Vagina (tissue), 2 donors: ENCODE results near the gene ZNF484. TPM values are rescaled to one million over a fixed set of nuclear protein-coding genes. Genes with fewer than 3 reads are reported as not detected.
"Not testable (repeated sequence)": the region's sequence is repeated elsewhere in the genome, so short reads cannot be mapped to it uniquely, and the experiment has no call there.

Experiments used
- DNase-seq, 2 donors: peaks; one replicate each; pipeline ENCODE4 v3.0.0-alpha.2; 2017; ENCODE audit errors: extremely low spot score in 2 of 2
- H3K27ac ChIP-seq: fragments of 200-600 bp; sonication (generic); one replicate; pipeline ENCODE4 v1.5.1; 2019
- H3K27me3 ChIP-seq: fragments of 200-600 bp; sonication (generic); one replicate; pipeline ENCODE4 v1.5.1; 2019
- H3K36me3 ChIP-seq, 2 donors: fragments of 200-600 bp; sonication (generic); one replicate each; pipeline ENCODE4 v1.5.1; 2017 to 2019
- H3K4me1 ChIP-seq: fragments of 200-600 bp; sonication (generic); one replicate; pipeline ENCODE4 v1.5.1; 2019
- H3K4me3 ChIP-seq, 2 donors: fragments of 200-600 bp; sonication (generic); 1 replicate in 1 of 2; 2 replicates in 1 of 2; pipeline ENCODE4 v1.5.1; 2016 to 2019
- H3K9me3 ChIP-seq: fragments of 200-600 bp; sonication (generic); one replicate; pipeline ENCODE4 v1.5.1; 2019
- POLR2A ChIP-seq, 2 donors: fragments of 450-650 bp; IDR thresholded peaks; one replicate each; pipeline ENCODE4 v1.6.1; 2017; ENCODE audit warnings: antibody characterized with exemption in 2 of 2, mild to moderate bottlenecking in 2 of 2, moderate library complexity in 2 of 2
- POLR2AphosphoS5 ChIP-seq, 2 donors: sonication (generic); formaldehyde crosslinking; IDR thresholded peaks; one replicate each; pipeline ENCODE4 v1.9.0; 2017; ENCODE audit warnings: antibody characterized with exemption in 2 of 2, mild to moderate bottlenecking in 2 of 2, low read depth in 1 of 2; ENCODE audit not compliant: insufficient read depth in 1 of 2
- intact Hi-C: fragments of 100-400 bp; cut with DNase I; formaldehyde crosslinking; loops from one replicate; pipeline ENCODE4 v1.15.1; 2023
- total RNA-seq: library from RNA; depleted of rRNA; stranded (reverse); fragments of >200 nt; gene quantifications from one replicate; pipeline ENCODE4 v1.2.3, GENCODE V29; 2016
- TF ChIP-seq, protein P1 (sequence below), 3 experiments: fragments of 450-650 bp in 2 of 3; fragments of 200-600 bp in 1 of 3; sonication (generic) in 1 of 3; IDR thresholded peaks; one replicate each; pipeline ENCODE4 v1.5.1; 2017 to 2019; ENCODE audit warnings: antibody characterized with exemption in 3 of 3, mild to moderate bottlenecking in 2 of 3, moderate library complexity in 2 of 3

The ZNF484 gene
- total RNA-seq, 1 donor from 2014 or later: 14.0 TPM

GRCh38 chr9:92864152-92864551 is 13.7 kb downstream of the ZNF484 start:
- H3K4me1 ChIP-seq: no peaks in the 10 kb centered on the region
- no peak overlapping the region for H3K27ac ChIP-seq
- H3K27me3 ChIP-seq: no peaks in the 10 kb centered on the region
- H3K9me3 ChIP-seq: no peaks in the 10 kb centered on the region
- intact Hi-C loops: no loop called here
- DNase-seq: no peak
- TF ChIP-seq, protein P1, sequence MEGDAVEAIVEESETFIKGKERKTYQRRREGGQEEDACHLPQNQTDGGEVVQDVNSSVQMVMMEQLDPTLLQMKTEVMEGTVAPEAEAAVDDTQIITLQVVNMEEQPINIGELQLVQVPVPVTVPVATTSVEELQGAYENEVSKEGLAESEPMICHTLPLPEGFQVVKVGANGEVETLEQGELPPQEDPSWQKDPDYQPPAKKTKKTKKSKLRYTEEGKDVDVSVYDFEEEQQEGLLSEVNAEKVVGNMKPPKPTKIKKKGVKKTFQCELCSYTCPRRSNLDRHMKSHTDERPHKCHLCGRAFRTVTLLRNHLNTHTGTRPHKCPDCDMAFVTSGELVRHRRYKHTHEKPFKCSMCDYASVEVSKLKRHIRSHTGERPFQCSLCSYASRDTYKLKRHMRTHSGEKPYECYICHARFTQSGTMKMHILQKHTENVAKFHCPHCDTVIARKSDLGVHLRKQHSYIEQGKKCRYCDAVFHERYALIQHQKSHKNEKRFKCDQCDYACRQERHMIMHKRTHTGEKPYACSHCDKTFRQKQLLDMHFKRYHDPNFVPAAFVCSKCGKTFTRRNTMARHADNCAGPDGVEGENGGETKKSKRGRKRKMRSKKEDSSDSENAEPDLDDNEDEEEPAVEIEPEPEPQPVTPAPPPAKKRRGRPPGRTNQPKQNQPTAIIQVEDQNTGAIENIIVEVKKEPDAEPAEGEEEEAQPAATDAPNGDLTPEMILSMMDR (IDR thresholded peaks at IDR 0.05): no peak
- TF ChIP-seq POLR2AphosphoS5 (IDR thresholded peaks at IDR 0.05; ENCODE audit: insufficient read depth in 1 of 2, low read depth in 1 of 2) (no peak), POLR2A (IDR thresholded peaks at IDR 0.05) (no peak)
- peaks cover 0 to 21% of the 10 kb centered on the region in 2 donors for H3K36me3 ChIP-seq
- H3K4me3 ChIP-seq: no peak overlapping the region

DNA sequence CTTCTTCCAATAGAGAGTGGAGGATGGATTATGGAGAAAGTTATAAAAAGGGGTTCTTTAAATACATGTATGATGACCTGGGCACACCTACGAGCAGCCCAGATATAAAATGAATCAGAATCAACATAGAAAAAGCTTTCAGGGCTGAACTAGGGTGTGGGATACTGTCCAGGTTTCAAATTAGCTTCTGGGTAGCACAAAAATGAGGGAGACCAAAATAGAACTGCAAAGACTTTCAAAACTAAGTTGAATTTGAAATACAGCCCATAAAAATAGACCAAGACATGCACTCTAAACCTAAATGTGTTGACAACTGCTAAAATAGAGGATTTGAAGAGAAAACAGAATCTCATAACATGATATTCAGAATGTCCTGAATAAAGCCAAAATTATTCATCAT is 17.0 kb downstream of the ZNF484 start:
- DNase-seq: no peak
- Histone ChIP-seq H3K4me1 (no peaks in the 10 kb centered on the region), H3K9me3 (no peaks in the 10 kb centered on the region), H3K4me3 (no peak overlapping the region), H3K36me3 (peaks cover 0 to 21% of the 10 kb centered on the region in 2 donors), H3K27me3 (no peaks in the 10 kb centered on the region), H3K27ac (no peak overlapping the region)
- intact Hi-C loops: no loop called here
- TF ChIP-seq POLR2A (IDR thresholded peaks at IDR 0.05): no peak
- TF ChIP-seq, protein P1 (IDR thresholded peaks at IDR 0.05): no peak
- TF ChIP-seq POLR2AphosphoS5 (IDR thresholded peaks at IDR 0.05; ENCODE audit: insufficient read depth in 1 of 2, low read depth in 1 of 2): no peak

DNA sequence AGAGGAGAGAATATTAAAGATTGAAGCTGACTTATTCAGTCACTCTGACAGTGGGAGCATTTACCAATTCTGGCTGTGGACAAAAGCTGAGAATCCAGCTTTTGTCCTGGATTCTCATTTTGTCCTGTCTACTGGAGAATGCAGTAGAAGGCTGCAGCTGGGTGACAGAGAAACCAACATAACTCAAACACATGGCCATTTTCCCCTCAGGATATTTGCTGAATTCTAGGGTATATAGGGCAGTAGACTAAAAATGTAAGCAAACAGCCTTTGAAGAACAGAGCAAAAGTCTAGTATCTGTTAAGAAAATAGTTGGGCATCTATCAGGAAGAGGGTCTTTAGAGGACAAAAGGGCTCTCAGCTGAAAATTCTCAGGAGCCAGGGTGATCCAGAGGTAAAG is 20.6 kb downstream of the ZNF484 start:
- Histone ChIP-seq H3K4me1 (no peaks in the 10 kb centered on the region), H3K27ac (no peak overlapping the region), H3K27me3 (no peaks in the 10 kb centered on the region), H3K9me3 (no peaks in the 10 kb centered on the region), H3K4me3 (no peak overlapping the region), H3K36me3 (peaks cover 0 to 51% of the 10 kb centered on the region in 2 donors)
- no peak for DNase-seq
- intact Hi-C loops: no loop called here
- TF ChIP-seq POLR2AphosphoS5 (IDR thresholded peaks at IDR 0.05; ENCODE audit: insufficient read depth in 1 of 2, low read depth in 1 of 2): no peak

DNA sequence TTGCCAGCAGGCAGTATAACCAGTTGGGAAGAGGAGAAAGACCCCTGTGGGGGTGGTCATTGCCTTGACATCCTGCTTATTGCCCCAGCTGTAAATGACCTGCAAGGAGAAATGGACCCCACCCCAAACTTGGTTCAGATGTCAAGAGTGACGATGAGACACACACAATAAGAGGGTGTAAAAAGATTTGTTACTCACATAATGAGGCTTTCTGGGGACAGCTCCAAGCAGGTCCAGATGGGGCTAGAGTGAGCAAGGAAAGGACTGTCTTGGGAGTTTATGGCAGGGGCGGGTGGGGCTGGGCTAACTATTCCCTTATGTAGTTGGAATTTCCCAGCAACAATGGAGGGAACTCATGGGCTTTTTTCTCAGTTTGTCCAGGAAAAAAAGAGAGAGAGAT is 24.1 kb downstream of the ZNF484 start:
- Histone ChIP-seq H3K4me1 (no peaks in the 10 kb centered on the region), H3K36me3 (peaks cover 0 to 61% of the 10 kb centered on the region in 2 donors), H3K9me3 (peaks cover 3% of the 10 kb centered on the region), H3K27me3 (no peaks in the 10 kb centered on the region), H3K4me3 (no peak overlapping the region), H3K27ac (no peak overlapping the region)
- DNase-seq: no peak
- intact Hi-C loops: no loop called here
- TF ChIP-seq POLR2A (IDR thresholded peaks at IDR 0.05) (no peak), POLR2AphosphoS5 (IDR thresholded peaks at IDR 0.05; ENCODE audit: insufficient read depth in 1 of 2, low read depth in 1 of 2) (no peak)
- TF ChIP-seq, protein P1 (IDR thresholded peaks at IDR 0.05): no peak

DNA sequence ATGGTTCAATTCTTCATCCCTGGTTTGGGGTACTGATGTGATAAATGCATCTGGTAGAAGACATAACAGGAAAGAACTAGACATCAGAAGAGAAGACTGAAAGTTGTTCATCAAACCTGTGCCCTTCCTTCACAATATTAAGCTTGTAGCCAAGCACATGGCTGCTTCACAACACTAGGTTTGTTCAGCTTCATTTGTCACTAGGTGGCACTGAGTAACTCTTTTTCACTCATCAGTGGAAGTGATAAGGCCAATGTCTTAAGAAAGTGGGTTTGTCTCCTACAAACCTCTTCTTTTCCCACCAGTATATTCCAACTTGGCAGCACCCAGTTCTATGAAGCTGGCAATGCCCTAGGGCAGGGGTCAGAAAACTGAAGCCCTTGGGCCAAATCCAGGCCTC is 26.9 kb downstream of the ZNF484 start:
- intact Hi-C loops: no loop called here
- no peak for DNase-seq
- Histone ChIP-seq H3K27me3 (no peaks in the 10 kb centered on the region), H3K4me3 (no peak overlapping the region), H3K9me3 (peaks cover 28% of the 10 kb centered on the region), H3K4me1 (no peaks in the 10 kb centered on the region), H3K36me3 (peaks cover 7 to 84% of the 10 kb centered on the region in 2 donors), H3K27ac (no peak overlapping the region)
- TF ChIP-seq POLR2AphosphoS5 (IDR thresholded peaks at IDR 0.05; ENCODE audit: insufficient read depth in 1 of 2, low read depth in 1 of 2): no peak
- TF ChIP-seq, protein P1 (IDR thresholded peaks at IDR 0.05): no peak
- TF ChIP-seq POLR2A (IDR thresholded peaks at IDR 0.05): no peak

GRCh38 chr9:92848740-92849139 is 29.1 kb downstream of the ZNF484 start:
- peaks cover 48% of the 10 kb centered on the region for H3K9me3 ChIP-seq
- H3K27ac ChIP-seq, H3K4me3 ChIP-seq, H3K27me3 ChIP-seq, DNase-seq, intact Hi-C loops, H3K4me1 ChIP-seq: not testable (repeated sequence)
- peaks cover 7 to 70% of the 10 kb centered on the region in 2 donors for H3K36me3 ChIP-seq
